Right atrium auricular region (tissue), 2 donors: ENCODE measurements around the gene NOTCH4. TPM values are rescaled to one million over a fixed set of nuclear protein-coding genes. Genes with fewer than 3 reads are reported as not detected.
"Not testable (repeated sequence)": the region's sequence is repeated elsewhere in the genome, so short reads cannot be mapped to it uniquely, and the experiment has no call there.

Source experiments
- DNase-seq: peaks from one replicate; pipeline ENCODE4 v3.0.0-alpha.2; 2019; ENCODE audit warnings: low spot score
- H3K27ac ChIP-seq, 2 donors: fragments of 200-600 bp; sonication (generic); 1 replicate in 1 of 2; 2 replicates in 1 of 2; pipeline ENCODE4 v1.5.1; 2016 to 2019
- H3K27me3 ChIP-seq, 2 donors: fragments of 200-600 bp; sonication (generic); one replicate each; pipeline versions ENCODE4 v1.5.1 to v1.6.0; 2017 to 2019
- H3K36me3 ChIP-seq: fragments of 200-600 bp; sonication (generic); one replicate; pipeline ENCODE4 v1.5.1; 2016
- H3K4me1 ChIP-seq, 2 donors: fragments of 200-600 bp; sonication (generic); one replicate each; pipeline versions ENCODE4 v1.5.1 to v1.6.0; 2017 to 2019
- H3K4me3 ChIP-seq, 2 donors: fragments of 200-600 bp; sonication (generic); 1 replicate in 1 of 2; 2 replicates in 1 of 2; pipeline ENCODE4 v1.5.1; 2017 to 2019; ENCODE audit warnings: mild to moderate bottlenecking in 1 of 2, moderate library complexity in 1 of 2
- H3K9me3 ChIP-seq, 2 donors: fragments of 200-600 bp; sonication (generic); one replicate each; pipeline ENCODE4 v1.5.1; 2019
- CTCF ChIP-seq, 2 donors: fragments of 200-600 bp; sonication (generic); IDR thresholded peaks; one replicate each; pipeline ENCODE4 v1.5.1; 2019; ENCODE audit warnings: antibody characterized with exemption in 2 of 2
- total RNA-seq, 2 donors: library from RNA; depleted of rRNA; stranded (reverse); fragments of >200 nt; gene quantifications; one replicate each; pipeline ENCODE4 v1.1.0, GENCODE V29; 2016

Gene NOTCH4
- total RNA-seq, 2 donors from 2014 or later, result 16.2 to 22.5 TPM

- Histone ChIP-seq H3K27me3 (no peaks in the 10 kb centered on the region), H3K27ac (peak overlapping the region; percentile 90 to 99), H3K4me1 (peaks cover 0 to 74% of the 10 kb centered on the region in 2 donors), H3K36me3 (peaks cover 29% of the 10 kb centered on the region), H3K4me3 (no peak overlapping the region), H3K9me3 (no peaks in the 10 kb centered on the region)
- no peak for DNase-seq
- no peak for TF ChIP-seq CTCF (IDR thresholded peaks at IDR 0.05)
Observed at GRCh38 chr6:32187009-32187709, 36.7 kb downstream of the NOTCH4 start.

GRCh38 chr6:32186151-32186840 is 37.6 kb downstream of the NOTCH4 start:
- Histone ChIP-seq H3K36me3 (peaks cover 33% of the 10 kb centered on the region), H3K4me1 (peaks cover 0 to 73% of the 10 kb centered on the region in 2 donors), H3K27ac (peak overlapping the region; percentile 90 to 99)
- not testable (repeated sequence) for H3K4me3 ChIP-seq, DNase-seq, H3K9me3 ChIP-seq, H3K27me3 ChIP-seq

- peaks cover 0 to 73% of the 10 kb centered on the region in 2 donors for H3K4me1 ChIP-seq
- DNase-seq, result peak; percentile 97
- H3K4me3 ChIP-seq, H3K27me3 ChIP-seq, H3K9me3 ChIP-seq: not testable (repeated sequence)
- H3K36me3 ChIP-seq, result peaks cover 38% of the 10 kb centered on the region
- peak overlapping the region; percentile 90 to 99 for H3K27ac ChIP-seq
Observed at GRCh38 chr6:32185681-32186131, 38.2 kb downstream of the NOTCH4 start.

DNA sequence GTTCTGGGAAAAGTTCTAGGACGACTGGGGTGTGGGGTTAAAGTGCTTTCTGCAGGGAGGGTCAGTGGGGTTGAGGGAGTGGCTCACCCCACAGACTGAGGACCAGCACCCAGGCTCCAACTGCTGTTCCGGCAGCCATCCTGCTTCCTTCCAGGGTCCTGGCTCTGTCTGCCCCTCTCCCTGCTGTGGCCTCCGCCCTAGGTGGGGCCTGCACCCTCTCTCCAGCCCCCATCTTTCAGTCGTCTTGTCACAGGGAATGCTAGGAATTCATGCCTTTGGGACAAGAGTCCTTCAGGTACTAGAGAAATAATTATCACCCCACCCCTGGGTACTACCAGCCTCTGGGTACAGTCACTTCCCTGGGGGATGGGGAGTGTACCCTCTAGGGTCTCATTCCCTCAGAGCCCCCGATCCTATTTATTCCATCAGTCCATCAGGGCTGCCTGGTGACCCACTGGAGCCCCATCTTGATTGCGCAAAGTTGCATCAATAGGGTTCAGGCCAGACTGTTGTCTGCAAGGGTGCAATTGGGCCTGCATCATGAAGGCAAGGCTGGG is 39.7 kb downstream of the NOTCH4 start, which contains the start of gene AGER:
Gene AGER, minus strand, starts transcription at position 170 of the 557 bp plus-strand sequence. Its CDS starts 31 bp downstream, at position 139.
- Histone ChIP-seq H3K4me3 (no peak within 1 kb of the TSS), H3K4me1 (peaks cover 0 to 78% of the 10 kb centered on the region in 2 donors), H3K9me3 (no peaks in the 10 kb centered on the region), H3K27ac (peak within 1 kb of the TSS; percentile 90 to 99), H3K36me3 (peaks cover 47% of the 10 kb centered on the region), H3K27me3 (no peaks in the 10 kb centered on the region)
- TF ChIP-seq CTCF (IDR thresholded peaks at IDR 0.05), result no peak
- DNase-seq, result no peak

DNA sequence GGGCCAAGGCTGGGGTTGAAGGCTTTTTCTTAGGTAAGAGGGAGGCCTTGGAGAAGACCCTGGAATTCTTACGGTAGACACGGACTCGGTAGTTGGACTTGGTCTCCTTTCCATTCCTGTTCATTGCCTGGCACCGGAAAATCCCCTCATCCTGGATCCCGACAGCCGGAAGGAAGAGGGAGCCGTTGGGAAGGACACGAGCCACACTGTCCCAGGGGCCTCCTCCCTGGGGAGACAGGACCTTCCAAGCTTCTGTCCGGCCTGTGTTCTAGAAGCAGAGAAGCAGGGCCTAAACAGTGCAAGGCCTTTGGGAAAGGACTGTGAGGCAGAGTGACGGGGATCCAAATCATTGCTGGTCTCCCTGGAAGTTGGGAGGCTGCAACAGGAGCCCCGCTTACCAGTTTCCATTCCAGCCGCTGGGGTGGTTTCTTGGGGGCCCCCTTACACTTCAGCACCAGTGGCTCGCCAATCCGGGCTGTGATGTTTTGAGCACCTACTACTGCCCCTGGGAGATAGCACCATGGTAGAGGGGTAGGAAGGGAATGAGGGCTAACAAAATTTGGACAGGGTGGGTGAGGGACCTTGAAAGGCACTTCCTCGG is 40.3 kb downstream of the NOTCH4 start:
- no peak for DNase-seq
- peaks cover 0 to 78% of the 10 kb centered on the region in 2 donors for H3K4me1 ChIP-seq
- no peaks in the 10 kb centered on the region for H3K27me3 ChIP-seq
- H3K4me3 ChIP-seq, result no peak overlapping the region
- no peaks in the 10 kb centered on the region for H3K9me3 ChIP-seq
- H3K27ac ChIP-seq, result peak overlapping the region; percentile 69 to 90
- TF ChIP-seq CTCF (IDR thresholded peaks at IDR 0.05), result no peak
- H3K36me3 ChIP-seq, result peaks cover 47% of the 10 kb centered on the region

DNA sequence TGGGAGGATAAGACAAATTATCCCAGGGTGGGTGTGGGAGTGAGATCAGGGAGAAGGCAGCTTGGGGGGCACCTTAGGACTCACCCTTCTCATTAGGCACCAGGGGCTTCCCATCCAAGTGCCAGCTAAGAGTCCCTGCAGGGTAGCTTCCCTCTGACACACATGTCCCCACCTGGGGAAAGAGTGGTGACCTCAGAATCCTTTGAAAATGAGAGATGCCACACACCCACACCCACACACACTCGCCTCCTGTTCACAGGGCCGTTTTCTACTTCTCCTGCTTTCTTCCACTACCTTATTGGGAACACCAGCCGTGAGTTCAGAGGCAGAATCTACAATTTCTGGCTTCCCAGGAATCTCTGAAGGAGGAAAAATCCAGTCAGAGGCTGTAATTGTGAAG is 40.8 kb downstream of the NOTCH4 start:
- Histone ChIP-seq H3K9me3 (no peaks in the 10 kb centered on the region), H3K36me3 (peaks cover 47% of the 10 kb centered on the region), H3K27me3 (no peaks in the 10 kb centered on the region), H3K4me3 (no peak overlapping the region), H3K4me1 (peaks cover 0 to 72% of the 10 kb centered on the region in 2 donors), H3K27ac (peak overlapping the region; percentile 69 to 90)
- no peak for TF ChIP-seq CTCF (IDR thresholded peaks at IDR 0.05)
- no peak for DNase-seq
